ENCODE data around the gene LYPD6B.

DNA sequence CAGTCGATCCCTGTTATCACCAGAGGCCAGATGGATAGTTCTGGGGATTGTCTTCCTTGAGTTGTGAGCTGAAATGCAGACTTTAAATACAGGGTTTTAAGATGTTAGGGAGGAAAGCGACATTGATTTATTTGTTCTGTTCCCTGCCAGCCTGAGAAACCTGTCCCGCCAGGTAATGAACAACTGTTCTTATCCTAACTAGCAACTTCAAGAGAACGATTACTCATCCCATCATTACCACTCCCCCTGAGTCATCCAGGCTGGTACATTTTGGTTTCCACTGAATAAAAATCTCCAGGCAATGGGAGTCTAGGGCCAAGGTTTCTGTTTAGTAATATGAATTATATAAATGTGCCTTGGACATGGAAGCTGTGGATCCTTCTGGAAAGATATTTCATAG is 131.2 kb downstream of the LYPD6B start:
- TF ChIP-seq EZH2phosphoT487 (IDR thresholded peaks at IDR 0.05; ENCODE audit: low read depth, severe bottlenecking, unreplicated experiment) (no peak), CTCF (IDR thresholded peaks at IDR 0.05; ENCODE audit: poor library complexity) (no peak)

All from hepatocyte (in vitro differentiated cells).